ENCODE measurements around the gene LSM8. TPM values are rescaled to one million over a fixed set of nuclear protein-coding genes. Genes with fewer than 3 reads are reported as not detected.
A peak's percentile ranks its signal among the peaks of the same experiment; 100 is the strongest.

LSM8 gene
- total and polyA plus RNA-seq, 12 donors: 5.3 to 61.8 (median 22.1) TPM

GRCh38 chr7:118195837-118196474, 12.0 kb downstream of the LSM8 start:
- intact Hi-C loops (cut with DNase I): no loop called here

GRCh38 chr7:118202061-118202460, 18.1 kb downstream of the LSM8 start:
- Histone ChIP-seq H3K27ac (no peak overlapping the region), H3K4me1 (replicated peaks in 1 of 2) (no peaks in the 10 kb centered on the region), H3K36me3 (replicated peaks in 1 of 2) (no peaks in the 10 kb centered on the region), H3K27me3 (no peaks in the 10 kb centered on the region), H3K9me3 (replicated peaks in 1 of 3) (no peaks in the 10 kb centered on the region), H3K4me3 (no peak overlapping the region)
- no peak for DNase-seq
- no peak for TF ChIP-seq CTCF (IDR thresholded peaks at IDR 0.05)
- no peak for TF ChIP-seq POLR2A (IDR thresholded peaks at IDR 0.05)
- WGBS, 4 donors: 61 to 80% (median 67%) methylated on average over 2 of the region's 2 CpGs
- intact Hi-C loops (cut with DNase I): no loop called here

More at GRCh38 chr7:118195837-118196474, 12.0 kb downstream of the LSM8 start:
- Histone ChIP-seq H3K27ac (no peak overlapping the region), H3K4me1 (replicated peaks in 1 of 2) (no peaks in the 10 kb centered on the region), H3K27me3 (no peaks in the 10 kb centered on the region), H3K9me3 (replicated peaks in 1 of 3) (no peaks in the 10 kb centered on the region), H3K36me3 (replicated peaks in 1 of 2) (peaks cover 0 to 4% of the 10 kb centered on the region in 2 donors), H3K4me3 (no peak overlapping the region)
- TF ChIP-seq POLR2A (IDR thresholded peaks at IDR 0.05): no peak
- peak; percentile 53 to 66 (median 55) for TF ChIP-seq CTCF (IDR thresholded peaks at IDR 0.05)
- 39 to 43% (median 41%) methylated on average over 6 of the region's 6 CpGs for WGBS, 4 donors
- DNase-seq: peak; percentile 46 to 82 (median 62)

- no peaks in the 10 kb centered on the region for H3K36me3 ChIP-seq (replicated peaks in 1 of 2)
- TF ChIP-seq CTCF (IDR thresholded peaks at IDR 0.05) (no peak), POLR2A (IDR thresholded peaks at IDR 0.05) (peak in 1 of 2 donors; percentile 36)
- intact Hi-C loops (cut with DNase I): no loop called here
- no peaks in the 10 kb centered on the region for H3K9me3 ChIP-seq (replicated peaks in 1 of 3)
- DNase-seq: peak; percentile 63 to 83 (median 70)
- H3K4me1 ChIP-seq (replicated peaks in 1 of 2): no peaks in the 10 kb centered on the region
- WGBS, 4 donors: 8 to 26% (median 12%) methylated on average over 34 to 49 of the region's 49 CpGs
- no peak overlapping the region for H3K27ac ChIP-seq
- peak overlapping the region in 2 of 4 donors; percentile 26 to 53 for H3K4me3 ChIP-seq
- H3K27me3 ChIP-seq: peaks cover 4% of the 10 kb centered on the region
These were observed 30.3 kb downstream of the LSM8 start for GRCh38 chr7:118214051-118214832.

- TF ChIP-seq POLR2A (IDR thresholded peaks at IDR 0.05) (no peak), CTCF (IDR thresholded peaks at IDR 0.05) (no peak)
- H3K27ac ChIP-seq: no peak overlapping the region
- peak overlapping the region in 2 of 4 donors; percentile 26 to 53 for H3K4me3 ChIP-seq
- H3K9me3 ChIP-seq (replicated peaks in 1 of 3): no peaks in the 10 kb centered on the region
- H3K27me3 ChIP-seq: peaks cover 4% of the 10 kb centered on the region
- WGBS, 4 donors: 23 to 33% (median 29%) methylated on average over 3 of the region's 3 CpGs
- H3K36me3 ChIP-seq (replicated peaks in 1 of 2): no peaks in the 10 kb centered on the region
- no peak for DNase-seq
- no peaks in the 10 kb centered on the region for H3K4me1 ChIP-seq (replicated peaks in 1 of 2)
- intact Hi-C loops (cut with DNase I): no loop called here
These were observed 30.8 kb downstream of the LSM8 start for GRCh38 chr7:118214833-118215182.

All from adrenal gland (tissue), 12 donors.